Measurements from ENCODE around the gene SLC2A9.

The SLC2A9 gene

DNA sequence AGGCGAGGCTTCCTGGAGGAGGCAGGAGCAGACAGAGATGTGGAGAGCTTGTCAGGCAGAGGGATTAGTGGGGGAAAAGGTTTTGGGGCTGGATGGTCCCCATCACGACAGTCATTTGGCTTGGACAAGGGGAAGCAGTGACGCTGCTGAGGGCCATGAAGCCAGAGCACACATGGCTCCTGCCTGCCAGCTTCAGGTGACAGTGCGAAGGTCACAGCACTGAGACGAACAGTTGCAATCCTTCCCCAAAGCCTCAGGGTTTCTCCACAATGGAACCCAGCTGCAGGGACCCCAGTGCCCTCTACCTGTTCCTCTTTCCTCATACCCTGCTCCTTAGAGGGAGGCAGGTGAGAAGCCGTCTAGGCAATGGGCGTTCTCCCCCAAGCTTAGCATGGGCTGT, 129.6 kb downstream of the SLC2A9 start:
- DNase-seq (ENCODE audit: low read depth) = no peak

DNA sequence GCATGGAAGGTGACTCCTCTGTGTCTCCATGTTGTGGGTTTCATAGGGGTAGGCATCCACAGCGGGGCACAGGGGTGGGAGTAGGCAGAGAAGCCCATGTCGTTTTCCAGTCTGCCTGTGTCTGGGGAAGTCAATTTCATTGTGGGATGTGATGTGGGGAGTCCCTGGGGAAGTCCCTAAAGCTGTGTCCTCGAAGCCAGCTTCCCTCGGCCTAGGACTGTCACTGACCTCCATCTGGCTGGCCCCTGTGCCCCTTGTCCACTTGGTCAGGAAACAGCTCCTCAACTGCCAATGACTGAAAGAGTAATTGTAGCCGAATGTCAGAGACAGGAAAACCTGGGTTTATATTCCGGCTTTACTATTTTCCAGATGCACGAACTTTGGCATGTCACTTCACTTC, 130.2 kb downstream of the SLC2A9 start:
- DNase-seq (ENCODE audit: low read depth) = no peak

DNA sequence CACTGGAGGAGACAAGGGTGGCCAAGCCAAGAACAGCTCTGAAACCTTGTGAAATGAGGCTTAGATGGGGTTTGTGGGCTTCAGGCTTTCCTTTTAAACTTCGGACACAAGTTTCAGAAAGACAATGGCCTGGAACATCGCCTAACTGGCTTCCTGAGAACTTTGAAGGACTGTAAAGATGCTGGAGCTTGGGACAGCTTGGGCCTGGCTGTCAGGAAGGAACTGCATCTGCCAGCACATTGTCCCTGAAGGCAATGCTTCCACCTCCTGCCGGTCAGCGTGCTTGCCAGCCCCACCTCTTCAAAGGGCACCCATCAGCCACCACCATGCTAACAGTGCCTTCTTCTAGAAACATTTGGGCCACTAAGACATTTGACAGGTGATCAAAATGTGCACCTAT, 132.0 kb downstream of the SLC2A9 start:
- no peak for DNase-seq (ENCODE audit: low read depth)

DNA sequence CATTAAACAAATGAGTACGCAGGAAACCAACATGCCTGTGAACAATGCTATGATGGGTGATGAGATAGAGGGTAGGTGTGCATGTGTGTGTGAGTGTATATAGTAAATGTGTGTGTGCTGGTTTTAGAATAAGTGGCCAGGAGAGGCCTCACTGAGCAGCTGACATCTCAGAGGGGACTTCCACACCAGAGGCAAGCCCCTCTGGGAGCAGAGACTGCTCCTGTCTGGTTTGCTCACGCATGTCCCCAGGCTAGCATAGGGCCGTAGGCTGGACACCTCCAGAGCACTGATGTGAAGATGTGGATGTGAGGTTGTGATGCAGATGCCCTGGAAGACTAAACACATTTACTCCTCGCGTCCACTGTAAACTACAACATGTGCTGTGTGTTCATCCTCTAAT, 135.3 kb downstream of the SLC2A9 start:
- DNase-seq (ENCODE audit: low read depth) = no peak

DNA sequence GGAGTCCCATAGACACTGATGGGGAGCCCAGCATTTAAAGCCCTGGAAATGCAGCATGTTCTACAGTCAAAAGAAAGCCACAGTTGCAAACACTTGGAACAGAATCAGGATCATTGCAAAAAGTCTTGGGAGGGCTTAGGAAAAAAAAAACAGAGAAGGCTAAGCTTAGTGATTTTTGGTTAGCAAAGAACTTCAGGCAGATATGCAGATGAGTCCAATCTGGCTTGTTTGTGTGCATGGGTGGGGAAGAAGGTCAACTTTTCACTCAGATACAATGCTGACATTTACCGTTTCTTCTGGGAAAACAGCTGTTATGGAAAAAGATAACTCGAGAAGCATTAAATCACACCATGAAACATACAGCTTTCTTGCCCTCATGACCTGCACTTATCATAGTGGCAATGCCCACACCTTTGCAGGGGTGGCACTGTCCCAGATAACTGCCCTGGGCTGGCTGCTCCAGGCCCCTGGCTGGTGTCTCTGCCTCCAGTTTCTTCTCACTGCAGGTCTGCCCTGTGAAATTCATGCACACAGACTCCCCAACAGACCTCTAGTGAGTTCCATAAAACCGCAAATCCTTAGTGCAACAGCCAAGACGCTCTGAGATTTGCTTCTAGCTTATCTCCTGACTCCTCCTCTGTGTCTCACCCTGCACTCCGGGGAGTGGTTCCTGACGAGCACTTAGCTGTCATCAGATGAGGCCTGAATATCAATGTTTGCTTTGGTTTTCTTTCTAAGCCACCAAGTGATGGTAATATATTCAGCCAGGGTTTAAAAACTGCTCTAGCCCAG, 140.7 kb downstream of the SLC2A9 start:
- peak; percentile 1 for DNase-seq (ENCODE audit: low read depth)

DNA sequence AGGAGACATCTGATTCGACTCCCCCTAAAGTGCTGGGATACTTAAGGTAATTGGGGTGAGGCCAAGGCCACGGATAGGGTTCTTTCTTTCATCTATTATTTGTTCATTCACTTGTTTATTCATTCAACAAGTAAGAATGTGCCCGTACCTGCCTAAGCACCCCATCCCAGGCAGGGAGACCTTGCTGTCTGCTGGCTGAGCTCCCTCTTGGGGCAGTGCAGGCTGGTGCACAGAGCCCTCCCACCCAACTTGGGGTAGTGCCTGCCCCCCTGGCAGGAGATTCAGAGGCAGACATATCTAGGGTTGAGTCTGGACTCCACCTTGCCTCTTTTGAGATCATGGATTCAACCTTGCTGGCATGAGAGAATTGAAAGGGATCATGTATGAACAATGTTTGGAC, 144.2 kb downstream of the SLC2A9 start:
- DNase-seq (ENCODE audit: low read depth) = no peak

DNA sequence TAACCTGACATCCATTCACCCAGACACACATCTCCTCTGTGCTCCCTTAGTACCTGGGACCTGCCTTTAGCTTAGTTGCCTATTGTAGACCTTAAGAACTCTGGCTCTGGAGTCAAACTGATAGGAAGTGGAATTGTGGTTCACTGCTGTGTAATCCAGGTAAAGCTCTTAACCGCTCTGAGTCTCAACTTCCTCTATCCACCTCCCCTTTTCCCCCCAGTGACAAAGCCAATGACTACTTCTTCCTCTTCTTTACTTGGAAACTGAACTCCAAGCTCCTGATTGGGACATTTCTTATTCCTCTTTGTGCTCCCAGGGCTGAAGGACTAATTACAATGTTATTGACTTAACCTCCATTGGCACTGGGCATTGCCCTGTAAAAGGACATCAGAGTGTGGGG, 145.8 kb downstream of the SLC2A9 start:
- DNase-seq (ENCODE audit: low read depth) = no peak

DNA sequence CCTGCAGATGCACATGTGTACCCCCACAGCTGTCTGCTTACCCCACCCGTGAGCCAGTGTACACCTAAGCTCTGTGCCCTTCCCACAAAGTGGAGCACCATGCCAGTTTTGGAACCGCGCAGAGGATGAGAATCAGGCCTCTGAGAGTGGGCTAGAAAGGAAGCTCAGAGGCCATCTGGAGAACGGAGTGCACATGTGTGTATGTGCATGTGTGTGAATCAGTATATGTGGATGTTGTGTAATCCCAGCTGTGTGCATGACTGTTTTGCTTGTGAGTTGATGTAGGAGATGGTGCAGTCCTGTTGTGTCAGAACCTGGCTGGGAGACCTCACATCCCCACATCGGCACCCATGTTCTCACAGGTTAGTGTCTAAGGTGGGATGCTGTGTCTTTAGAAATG, 146.9 kb downstream of the SLC2A9 start:
- no peak for DNase-seq (ENCODE audit: low read depth)

DNA sequence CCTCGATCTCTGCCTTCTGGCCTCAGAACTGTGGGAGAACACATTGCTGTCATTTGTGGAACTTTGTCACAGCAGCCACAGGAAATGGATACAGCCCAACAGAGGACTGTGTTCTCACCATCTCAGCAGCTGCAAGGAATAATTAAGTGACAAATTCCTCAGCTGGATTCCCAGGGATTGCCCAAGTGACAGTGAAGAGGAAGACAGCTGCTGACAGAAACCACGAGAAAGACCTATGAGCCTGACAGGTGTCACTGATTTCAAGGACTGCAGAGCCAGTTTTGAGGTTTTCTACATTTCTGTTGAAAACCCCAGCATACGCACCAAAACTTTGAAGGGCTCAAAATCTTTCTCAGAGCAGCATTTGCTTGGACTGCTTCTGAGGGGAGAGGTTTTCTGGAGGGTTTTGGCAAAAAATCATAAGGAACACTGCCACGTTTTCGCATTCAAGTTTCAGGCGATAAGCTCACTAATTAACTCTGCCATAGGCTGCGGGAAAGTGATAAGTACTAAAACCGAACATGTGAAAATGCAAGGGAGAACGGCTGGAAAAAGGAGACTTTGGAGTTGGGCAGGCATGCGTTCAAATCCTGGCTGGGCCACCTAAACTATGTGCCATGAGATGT, 151.0 kb downstream of the SLC2A9 start:
- DNase-seq (ENCODE audit: low read depth) = no peak

DNA sequence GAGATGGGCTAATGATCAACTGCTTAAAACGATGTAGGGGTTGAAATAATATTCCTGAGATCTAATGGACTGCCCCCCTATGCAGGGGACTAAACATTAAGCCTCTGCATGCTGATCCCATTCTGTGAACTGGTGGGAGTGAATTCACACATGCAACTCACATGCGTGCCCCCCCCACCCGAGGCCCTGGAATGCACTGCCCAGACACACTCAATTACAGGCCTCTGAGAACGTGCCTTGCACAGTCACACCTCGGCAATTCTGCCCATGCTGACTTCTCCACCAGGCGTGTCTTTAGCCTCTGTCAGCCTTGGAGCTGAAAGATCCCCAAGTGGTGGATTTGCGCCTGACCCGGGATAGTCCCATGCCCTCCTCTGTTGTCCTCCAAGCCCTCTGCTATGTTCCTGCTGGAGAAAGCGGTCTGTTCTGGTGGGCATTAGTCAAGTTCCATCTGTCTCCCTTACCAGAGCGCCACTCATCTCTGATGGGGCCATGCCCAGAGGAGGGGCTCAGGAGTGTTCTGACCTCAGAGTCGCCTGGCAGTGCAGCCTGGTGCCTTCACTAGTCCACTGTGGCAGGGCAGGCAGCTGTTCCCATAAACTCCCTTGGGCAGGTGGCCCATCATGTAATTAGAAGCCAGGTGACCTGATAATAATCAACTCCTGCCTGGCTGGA, 153.4 kb downstream of the SLC2A9 start:
- no peak for DNase-seq (ENCODE audit: low read depth)

DNA sequence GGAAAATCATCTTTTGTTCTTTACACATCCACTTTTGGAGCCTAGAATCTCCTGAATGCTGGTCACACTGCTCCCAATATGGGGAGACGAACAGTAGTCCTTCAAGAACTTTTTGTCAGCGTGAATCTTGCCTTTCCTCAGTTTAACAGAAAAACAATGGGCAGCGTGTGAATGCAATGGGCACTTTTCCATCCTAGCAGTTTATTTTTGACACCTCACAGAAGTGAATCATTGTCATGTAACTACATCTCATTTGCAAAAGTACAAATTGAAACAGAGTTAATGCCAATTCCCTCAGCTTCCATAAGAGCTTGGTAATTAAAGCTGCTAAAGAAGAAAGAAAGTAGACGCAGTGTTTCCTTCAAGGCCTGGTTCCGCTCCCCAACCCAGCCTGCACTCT, 154.4 kb downstream of the SLC2A9 start:
- no peak for DNase-seq (ENCODE audit: low read depth)

DNA sequence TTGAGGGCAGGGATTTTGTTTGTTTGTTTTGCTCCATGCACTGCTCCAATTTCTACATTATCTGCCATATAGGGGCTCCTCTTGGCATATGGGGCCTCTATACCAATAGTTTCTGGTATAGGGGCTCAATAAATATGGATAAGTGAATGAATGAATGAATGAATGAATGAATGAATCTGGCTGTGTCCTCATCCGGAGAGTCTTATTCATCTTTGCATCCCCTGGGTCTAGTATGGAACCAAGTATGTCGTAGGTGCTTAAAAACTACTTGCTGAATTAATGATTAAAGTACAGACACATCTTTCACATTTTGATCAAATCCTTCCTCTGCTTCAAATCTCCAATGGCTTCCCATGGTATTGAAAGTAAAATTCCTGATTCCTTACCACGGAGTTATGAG, 159.7 kb downstream of the SLC2A9 start:
- no peak for DNase-seq (ENCODE audit: low read depth)

DNA sequence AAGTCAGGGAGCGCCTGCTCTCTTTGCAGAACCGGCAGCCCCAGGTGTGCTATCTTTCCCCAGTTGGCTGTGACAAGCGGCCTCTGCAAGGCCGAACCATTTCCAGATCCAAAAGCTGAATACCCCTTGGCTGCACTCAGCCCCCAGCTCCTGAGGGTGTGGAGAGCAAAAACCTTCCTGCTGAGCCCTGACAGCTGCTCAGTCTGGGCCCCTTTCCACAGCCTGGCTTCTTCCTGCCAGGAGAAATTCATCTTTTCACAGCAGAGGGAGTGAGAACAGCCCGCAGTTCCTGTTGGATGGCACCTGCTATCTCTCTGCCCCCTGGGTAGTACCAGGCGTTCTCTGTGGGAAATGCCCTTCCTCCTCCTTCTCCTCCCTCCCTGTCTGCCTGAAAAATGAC, 161.5 kb downstream of the SLC2A9 start:
- DNase-seq (ENCODE audit: low read depth) = no peak

DNA sequence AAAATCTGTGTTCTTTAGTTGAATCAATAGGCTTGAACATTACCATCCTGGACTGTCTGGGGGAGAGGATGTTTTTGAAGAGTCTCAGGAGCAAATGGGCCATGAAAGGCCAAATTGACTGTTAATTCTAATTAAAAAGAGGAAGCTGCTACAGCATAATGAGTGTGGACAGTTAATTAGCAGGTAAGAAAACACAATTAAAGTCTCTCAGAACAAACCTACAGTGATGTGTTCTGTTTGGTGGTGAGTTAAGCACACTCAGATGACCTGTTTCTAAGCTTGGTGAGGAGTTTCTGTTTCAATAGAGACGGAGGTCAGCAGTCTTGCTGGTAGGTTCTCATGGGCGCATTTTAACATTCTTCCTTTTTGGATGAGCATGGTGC, 171.8 kb downstream of the SLC2A9 start:
- no peak for DNase-seq (ENCODE audit: low read depth)

DNA sequence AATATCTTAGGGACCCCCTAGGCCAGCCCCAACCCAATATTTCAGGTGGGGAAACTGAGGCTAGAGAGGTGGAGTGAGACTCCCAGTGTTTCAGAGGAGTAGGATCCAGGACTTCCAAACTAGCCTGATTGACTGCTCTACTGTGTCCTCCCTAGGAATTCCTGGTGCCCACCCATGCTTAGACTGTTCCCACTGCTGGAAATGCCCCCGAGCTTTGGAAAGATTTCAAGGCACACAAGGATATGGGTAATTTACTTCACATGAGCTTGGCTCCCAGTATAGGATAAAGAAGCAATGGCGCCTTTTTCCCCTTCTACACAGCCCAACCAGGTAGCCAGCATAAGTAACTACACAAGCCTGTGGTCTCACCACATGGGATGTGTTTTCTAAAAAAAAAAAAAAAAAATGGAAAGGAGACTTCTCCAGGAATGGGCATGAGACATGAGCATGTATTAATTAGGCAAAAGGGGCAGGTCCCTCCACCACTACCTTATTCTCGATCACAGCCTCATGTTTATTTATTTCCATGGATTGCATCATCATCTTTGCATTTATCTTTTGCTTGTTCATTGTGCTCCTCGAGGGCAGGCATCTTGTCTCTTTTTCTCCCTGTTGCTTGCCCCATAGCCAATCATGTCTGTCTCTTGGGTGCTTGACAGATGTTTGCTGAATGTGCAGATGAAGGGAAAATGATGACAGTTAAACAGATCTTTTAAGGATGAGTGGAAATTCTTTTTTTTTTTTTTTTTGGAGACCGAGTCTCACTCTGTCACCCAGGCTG, 173.1 kb downstream of the SLC2A9 start:
- DNase-seq (ENCODE audit: low read depth) = no peak

DNA sequence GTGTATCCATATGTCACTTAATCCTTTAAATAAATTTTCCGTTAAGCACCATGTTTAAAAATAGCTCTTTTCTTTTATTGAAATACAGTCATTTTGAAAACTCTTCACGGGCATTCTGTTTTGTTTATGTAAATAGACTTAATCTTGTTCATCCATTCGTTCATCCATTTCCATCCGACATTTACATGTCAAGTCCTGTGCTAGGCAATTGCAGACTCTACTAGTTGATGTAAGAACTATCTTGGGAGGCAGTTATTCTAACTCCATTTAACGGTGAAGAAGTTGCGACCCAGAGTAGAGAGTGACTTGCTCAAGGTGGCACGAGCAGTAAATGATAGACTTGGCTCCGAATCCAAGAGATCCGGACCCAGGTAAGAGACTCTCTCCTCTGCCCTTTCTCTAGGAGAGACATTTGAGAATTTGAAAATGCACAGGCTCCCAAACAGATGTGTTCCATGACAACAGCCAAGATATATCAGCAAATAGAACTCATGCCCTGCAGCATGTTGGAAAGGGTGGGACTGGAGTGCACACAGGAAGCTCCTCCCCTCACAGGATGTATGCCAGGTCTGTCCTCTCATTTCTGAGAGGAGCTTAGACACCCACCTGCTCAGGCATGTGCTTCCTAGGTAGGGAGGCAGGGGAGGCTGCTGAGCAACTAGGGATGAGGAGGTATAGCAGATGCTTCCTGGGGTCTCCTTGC, 175.4 kb downstream of the SLC2A9 start:
- DNase-seq (ENCODE audit: low read depth) = no peak

DNA sequence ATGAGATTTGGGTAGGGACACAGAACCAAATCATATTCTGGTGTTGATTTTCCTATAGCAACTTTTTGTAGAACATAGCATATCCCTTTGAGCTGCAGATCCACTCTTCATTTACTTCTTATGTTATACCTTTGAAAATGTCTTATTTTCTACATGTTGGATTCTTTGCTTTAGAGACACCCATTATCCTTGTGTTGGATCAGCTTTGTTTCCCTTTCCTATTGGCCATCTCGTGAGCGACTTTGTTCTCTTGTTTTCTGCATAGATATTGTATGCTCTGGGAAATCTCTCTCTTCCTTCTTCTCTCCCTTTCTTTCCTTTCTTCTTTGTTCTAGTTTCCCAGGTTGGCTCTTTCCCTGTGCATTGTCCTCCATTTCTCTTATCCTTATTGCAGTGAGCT, 180.2 kb downstream of the SLC2A9 start:
- DNase-seq (ENCODE audit: low read depth) = peak; percentile 0

DNA sequence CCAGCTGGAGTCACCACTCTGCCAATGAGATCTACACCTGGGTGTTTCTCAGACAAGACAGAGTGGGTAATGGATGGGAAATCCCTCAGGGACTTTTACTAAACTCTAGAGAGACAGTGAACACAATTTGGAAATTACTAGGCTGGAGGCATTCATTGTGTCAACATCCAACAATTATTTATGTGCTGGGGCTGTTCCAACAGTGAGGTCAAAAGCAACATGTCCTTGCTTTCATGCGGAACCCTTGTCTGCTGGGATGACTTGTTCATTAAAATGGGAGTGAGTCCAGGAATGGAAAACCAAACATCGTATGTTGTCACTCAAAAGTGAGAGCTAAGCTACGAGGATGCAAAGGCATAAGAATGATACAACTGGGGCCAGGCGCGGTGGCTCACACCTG, 185.9 kb downstream of the SLC2A9 start:
- no peak for DNase-seq (ENCODE audit: low read depth)

DNA sequence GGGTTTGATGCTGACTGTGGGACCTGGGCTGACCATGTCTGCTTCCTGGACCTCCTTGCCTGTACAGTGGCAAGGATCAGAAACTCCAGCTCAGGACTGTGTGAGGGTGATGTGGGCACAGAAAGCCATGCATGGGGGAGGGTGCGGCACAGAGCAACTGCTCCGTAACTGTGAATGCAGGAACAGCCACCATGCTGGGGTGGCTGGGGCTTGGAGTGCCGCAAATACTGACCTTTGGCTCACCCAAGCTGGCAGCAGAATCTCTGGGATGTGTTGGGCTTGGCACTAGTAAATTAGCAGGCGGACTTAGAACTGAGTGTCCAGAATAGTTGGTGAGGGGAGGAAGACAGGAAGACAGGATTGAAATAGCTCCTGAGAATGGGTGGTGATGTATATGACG, 187.9 kb downstream of the SLC2A9 start:
- no peak for DNase-seq (ENCODE audit: low read depth)

DNA sequence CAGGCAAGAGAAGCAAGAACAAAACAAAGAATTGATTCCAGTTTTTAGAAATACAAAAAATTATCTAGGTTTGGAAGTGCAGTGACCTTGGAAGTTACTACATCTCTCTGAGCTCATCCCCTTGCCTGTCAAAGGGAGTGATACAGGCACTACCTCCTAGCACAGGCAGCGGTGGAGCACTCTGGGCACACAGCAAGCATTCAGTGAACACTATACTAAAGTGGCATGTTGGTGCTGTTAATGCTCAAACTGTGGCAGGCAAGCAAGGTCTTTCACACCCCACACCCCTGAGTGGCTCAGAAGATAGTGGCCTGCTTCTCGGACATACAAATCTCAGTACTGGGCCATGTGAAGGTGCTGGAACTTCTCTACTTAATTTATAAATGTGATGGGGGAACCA, 188.7 kb downstream of the SLC2A9 start:
- no peak for DNase-seq (ENCODE audit: low read depth)

DNA sequence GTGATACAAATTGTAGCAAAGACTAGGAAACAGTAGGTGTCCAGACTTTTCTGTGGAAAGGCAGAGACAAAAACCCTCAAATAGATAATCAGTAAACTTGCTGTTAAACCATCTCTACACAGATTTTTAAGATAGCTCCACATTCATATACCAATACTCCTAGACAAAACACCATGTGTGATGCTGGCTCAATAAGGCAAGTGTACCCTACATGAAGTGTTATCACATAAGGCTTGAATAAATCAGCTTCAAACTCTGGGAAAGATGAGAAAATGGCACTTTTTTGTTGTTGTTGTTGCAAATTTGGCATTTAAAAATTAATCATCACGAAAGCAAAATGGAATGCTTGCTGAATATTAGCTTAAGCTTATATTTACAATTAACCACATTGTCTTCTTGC, 194.7 kb downstream of the SLC2A9 start:
- no peak for DNase-seq (ENCODE audit: low read depth)

DNA sequence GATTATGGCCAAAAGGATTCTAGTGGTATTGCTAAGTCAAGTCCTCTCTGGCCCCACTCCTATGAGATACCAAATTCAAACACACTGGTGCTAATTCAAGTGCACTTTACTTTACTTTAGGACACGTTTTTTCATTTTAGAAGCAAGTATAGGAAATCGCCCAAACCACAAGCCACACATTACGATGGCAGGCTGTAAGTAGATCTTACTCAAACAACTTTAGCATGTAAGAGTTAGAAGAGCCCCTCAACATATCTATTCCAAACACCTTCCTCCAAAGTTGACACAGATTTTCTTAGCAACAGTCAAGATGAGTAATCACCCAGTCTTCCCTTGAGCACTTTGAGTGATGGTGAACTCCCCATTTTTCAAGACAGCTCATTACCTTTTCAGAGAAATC, 196.2 kb downstream of the SLC2A9 start:
- no peak for DNase-seq (ENCODE audit: low read depth)
